HFFc6 (cell line): ENCODE data around the gene CERS6. TPM values are rescaled to one million over a fixed set of nuclear protein-coding genes. Genes with fewer than 3 reads are reported as not detected.
A peak's percentile ranks its signal among the peaks of the same experiment; 100 is the strongest.

Experiments
- DNase-seq: peaks from one replicate; pipeline ENCODE4 v3.0.0-alpha.2; 2018
- H3K27ac Mint-ChIP-seq: 2 replicates; pipeline ENCODE4 v1.8.0; 2020; ENCODE audit warnings: mild to moderate bottlenecking, mixed read lengths
- H3K27me3 Mint-ChIP-seq: 2 replicates; pipeline ENCODE4 v1.8.0; 2021; ENCODE audit warnings: mild to moderate bottlenecking, moderate library complexity, mixed read lengths; ENCODE audit not compliant: insufficient read depth
- H3K36me3 Mint-ChIP-seq: 2 replicates; pipeline ENCODE4 v1.8.0; 2021; ENCODE audit warnings: low read depth, mixed read lengths
- H3K4me1 Mint-ChIP-seq: 2 replicates; pipeline ENCODE4 v1.8.0; 2020; ENCODE audit warnings: low read depth, mixed read lengths
- H3K4me3 Mint-ChIP-seq: 2 replicates; pipeline ENCODE4 v1.8.0; 2020; ENCODE audit warnings: mild to moderate bottlenecking, moderate library complexity, mixed read lengths
- H3K9me3 Mint-ChIP-seq: 2 replicates; pipeline ENCODE4 v1.8.0; 2020; ENCODE audit warnings: mild to moderate bottlenecking, mixed read lengths
- CTCF ChIP-seq: fragments of 200-600 bp; sonication (generic); IDR thresholded peaks from 2 replicates; pipeline ENCODE4 v1.5.0; 2021; ENCODE audit warnings: antibody characterized with exemption, mild to moderate bottlenecking
- total RNA-seq, 6 experiments: library from RNA; stranded (reverse); fragmentation: NEBNext Ultra II Directional; extraction: Animal tissue kit (Norgen Biotek cat#: 25700); gene quantifications; 2 replicates in 1 of 6; 3 replicates in 5 of 6; pipeline ENCODE4 v1.2.3, GENCODE V29; 2021

Gene CERS6
- total RNA-seq, 6 experiments from 2014 or later: 6.2 to 9.9 (median 7.5) TPM

- Mint-ChIP-seq H3K36me3 (no peaks in the 10 kb centered on the region), H3K27ac (no peak overlapping the region; the same call in 1 of the 2 replicates), H3K4me3 (no peak overlapping the region), H3K27me3 (no peaks in the 10 kb centered on the region), H3K4me1 (peaks cover 56% of the 10 kb centered on the region), H3K9me3 (no peaks in the 10 kb centered on the region)
- no peak for TF ChIP-seq CTCF
- peak; percentile 38 for DNase-seq
These were observed 72.4 kb downstream of the CERS6 start for GRCh38 chr2:168528469-168528868.

- H3K9me3 Mint-ChIP-seq: no peaks in the 10 kb centered on the region
- H3K27ac Mint-ChIP-seq: peak overlapping the region; percentile 40; the same call in 1 of the 2 replicates
- H3K4me1 Mint-ChIP-seq: peaks cover 56% of the 10 kb centered on the region
- no peaks in the 10 kb centered on the region for H3K36me3 Mint-ChIP-seq
- TF ChIP-seq CTCF: no peak
- H3K4me3 Mint-ChIP-seq: no peak overlapping the region
- H3K27me3 Mint-ChIP-seq: no peaks in the 10 kb centered on the region
- peak; percentile 10 for DNase-seq
These were observed 73.2 kb downstream of the CERS6 start for GRCh38 chr2:168529054-168529833.

- H3K36me3 Mint-ChIP-seq: no peaks in the 10 kb centered on the region
- no peak for DNase-seq
- no peaks in the 10 kb centered on the region for H3K9me3 Mint-ChIP-seq
- H3K4me1 Mint-ChIP-seq: peaks cover 56% of the 10 kb centered on the region
- peak overlapping the region; percentile 40; the same call in 1 of the 2 replicates for H3K27ac Mint-ChIP-seq
- no peaks in the 10 kb centered on the region for H3K27me3 Mint-ChIP-seq
- no peak for TF ChIP-seq CTCF
- H3K4me3 Mint-ChIP-seq: no peak overlapping the region
These were observed 74.0 kb downstream of the CERS6 start for GRCh38 chr2:168529900-168530561.

- 0 out of 2 replicates have a peak overlapping the region, but pooled peaks have one; percentile 1 for H3K4me3 Mint-ChIP-seq
- no peak for TF ChIP-seq CTCF
- H3K4me1 Mint-ChIP-seq: peaks cover 56% of the 10 kb centered on the region
- H3K36me3 Mint-ChIP-seq: no peaks in the 10 kb centered on the region
- H3K27me3 Mint-ChIP-seq: no peaks in the 10 kb centered on the region
- DNase-seq: no peak
- H3K27ac Mint-ChIP-seq: peak overlapping the region; percentile 61
- H3K9me3 Mint-ChIP-seq: no peaks in the 10 kb centered on the region
These were observed 75.0 kb downstream of the CERS6 start for GRCh38 chr2:168530982-168531622.

- H3K4me1 Mint-ChIP-seq: peaks cover 58% of the 10 kb centered on the region
- H3K9me3 Mint-ChIP-seq: no peaks in the 10 kb centered on the region; the same call in 1 of the 2 replicates
- H3K27me3 Mint-ChIP-seq: no peaks in the 10 kb centered on the region
- H3K27ac Mint-ChIP-seq: no peak overlapping the region
- DNase-seq: no peak
- no peak overlapping the region for H3K4me3 Mint-ChIP-seq
- no peaks in the 10 kb centered on the region for H3K36me3 Mint-ChIP-seq
- no peak for TF ChIP-seq CTCF
These were observed 78.9 kb downstream of the CERS6 start for GRCh38 chr2:168534926-168535325.
